ENCODE measurements around the gene SSRP1. TPM values are rescaled to one million over a fixed set of nuclear protein-coding genes. Genes with fewer than 3 reads are reported as not detected.

Gene SSRP1
- total RNA-seq, 1 donor from 2014 or later, result 54.0 TPM

Other genes with a start within 250 kb of the SSRP1 start
- not detected for gene LRRC55, start 153.9 kb downstream of the SSRP1 start, total RNA-seq
- 13.7 TPM for gene APLNR, start 98.6 kb downstream of the SSRP1 start, total RNA-seq
- 236 TPM for gene TNKS1BP1, start 10.9 kb downstream of the SSRP1 start, total RNA-seq
- not detected for gene P2RX3, start 2.5 kb upstream of the SSRP1 start, total RNA-seq
- gene PRG3, start 45.3 kb upstream of the SSRP1 start, total RNA-seq, result not detected
- gene PRG2, start 54.8 kb upstream of the SSRP1 start, total RNA-seq, result 0.45 TPM
- 95.1 TPM for gene SLC43A3, start 91.2 kb upstream of the SSRP1 start, total RNA-seq
- 2.8 TPM for gene RTN4RL2, start 124.6 kb upstream of the SSRP1 start, total RNA-seq
- 8.4 TPM for gene SLC43A1, start 179.8 kb upstream of the SSRP1 start, total RNA-seq
- gene TIMM10, start 194.9 kb upstream of the SSRP1 start, total RNA-seq, result 48.0 TPM
- gene SMTNL1, start 201.7 kb upstream of the SSRP1 start, total RNA-seq, result not detected
- 51.9 TPM for gene UBE2L6, start 231.8 kb upstream of the SSRP1 start, total RNA-seq

Data from mesenteric fat pad (tissue), 1 donor.